Mucosa of descending colon (tissue), 3 donors: ENCODE measurements around the gene LYST. TPM values are rescaled to one million over a fixed set of nuclear protein-coding genes. Genes with fewer than 3 reads are reported as not detected.

ENCODE experiments used
- ATAC-seq: fragments of 200-7000 bp; cut with Tn5 transposase; one replicate; pipeline ENCODE4 v1.9.1; 2020; ENCODE audit warnings: mild to moderate bottlenecking, moderate library complexity
- DNase-seq, 3 donors: peaks; one replicate each; pipeline ENCODE4 v3.0.0-alpha.2; 2020
- H3K36me3 ChIP-seq: fragments of 200-600 bp; one replicate; pipeline ENCODE4 v1.8.0; 2021; ENCODE audit warnings: low read depth, mild to moderate bottlenecking
- H3K4me1 ChIP-seq: fragments of 200-600 bp; one replicate; pipeline ENCODE4 v1.8.0; 2021; ENCODE audit warnings: low read depth, mild to moderate bottlenecking
- H3K4me3 ChIP-seq: fragments of 200-600 bp; one replicate; pipeline ENCODE4 v1.8.0; 2021; ENCODE audit warnings: mild to moderate bottlenecking
- H3K9me3 ChIP-seq: fragments of 200-600 bp; one replicate; pipeline ENCODE4 v1.8.0; 2021; ENCODE audit warnings: mild to moderate bottlenecking
- intact Hi-C, 2 donors: fragments of 100-400 bp; cut with DNase I in 1 of 2; cut with micrococcal nuclease in 1 of 2; formaldehyde crosslinking; loops; one replicate each; pipeline versions ENCODE4 v1.11.0 to v1.11.1; 2022; cut with DNase I, micrococcal nuclease
- total RNA-seq, 3 donors: library from RNA; stranded (reverse); fragmentation: NEBNext Ultra II Directional in 2 of 3; extraction: Animal tissue kit (Norgen Biotek cat#: 25700) in 2 of 3; gene quantifications; one replicate each; pipeline versions ENCODE4 v1.2.1 to v1.2.4, GENCODE V29; 2021 to 2023
- TF ChIP-seq, protein P1 (sequence below): fragments of 200-600 bp; IDR thresholded peaks from one replicate; pipeline ENCODE4 v1.8.0; 2022; ENCODE audit warnings: antibody characterized with exemption, mild to moderate bottlenecking
- donor health status: DM: no; HTN: no; CAD: no; lungs with moderate emphysema.
- donor health status: DM: no; HTN: no; CAD: no.
- donor health status: DM: no; HTN: yes; CAD: no.

Gene LYST
- total RNA-seq, 3 donors from 2014 or later = 24.0 to 32.3 (median 26.7) TPM

DNA sequence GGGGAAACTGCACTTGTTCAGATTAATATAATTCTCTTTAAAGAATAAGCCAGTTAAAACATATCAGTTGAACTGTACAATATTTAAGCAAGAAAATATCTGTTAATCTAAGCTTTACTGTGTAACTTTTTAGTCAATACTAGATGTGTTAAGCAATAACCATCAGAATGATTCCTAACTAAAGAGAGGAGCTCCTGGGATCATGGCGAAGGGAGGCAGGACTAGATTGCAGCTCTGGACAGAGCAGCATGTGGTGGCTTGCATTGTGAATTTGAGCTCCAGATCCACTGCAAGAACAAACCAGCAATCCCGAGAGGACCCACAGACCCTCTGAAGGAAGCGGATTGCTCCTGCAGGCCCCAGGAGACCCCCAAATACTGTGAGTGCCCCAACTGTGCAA lies 21.9 kb downstream of the LYST start:
- Histone ChIP-seq H3K4me3 (no peak overlapping the region), H3K4me1 (peaks cover 6% of the 10 kb centered on the region), H3K36me3 (no peaks in the 10 kb centered on the region), H3K9me3 (no peaks in the 10 kb centered on the region)
- DNase-seq (no peak), ATAC-seq (no peak)
- TF ChIP-seq, protein P1, sequence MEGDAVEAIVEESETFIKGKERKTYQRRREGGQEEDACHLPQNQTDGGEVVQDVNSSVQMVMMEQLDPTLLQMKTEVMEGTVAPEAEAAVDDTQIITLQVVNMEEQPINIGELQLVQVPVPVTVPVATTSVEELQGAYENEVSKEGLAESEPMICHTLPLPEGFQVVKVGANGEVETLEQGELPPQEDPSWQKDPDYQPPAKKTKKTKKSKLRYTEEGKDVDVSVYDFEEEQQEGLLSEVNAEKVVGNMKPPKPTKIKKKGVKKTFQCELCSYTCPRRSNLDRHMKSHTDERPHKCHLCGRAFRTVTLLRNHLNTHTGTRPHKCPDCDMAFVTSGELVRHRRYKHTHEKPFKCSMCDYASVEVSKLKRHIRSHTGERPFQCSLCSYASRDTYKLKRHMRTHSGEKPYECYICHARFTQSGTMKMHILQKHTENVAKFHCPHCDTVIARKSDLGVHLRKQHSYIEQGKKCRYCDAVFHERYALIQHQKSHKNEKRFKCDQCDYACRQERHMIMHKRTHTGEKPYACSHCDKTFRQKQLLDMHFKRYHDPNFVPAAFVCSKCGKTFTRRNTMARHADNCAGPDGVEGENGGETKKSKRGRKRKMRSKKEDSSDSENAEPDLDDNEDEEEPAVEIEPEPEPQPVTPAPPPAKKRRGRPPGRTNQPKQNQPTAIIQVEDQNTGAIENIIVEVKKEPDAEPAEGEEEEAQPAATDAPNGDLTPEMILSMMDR = no peak
- intact Hi-C loops = no loop called here

DNA sequence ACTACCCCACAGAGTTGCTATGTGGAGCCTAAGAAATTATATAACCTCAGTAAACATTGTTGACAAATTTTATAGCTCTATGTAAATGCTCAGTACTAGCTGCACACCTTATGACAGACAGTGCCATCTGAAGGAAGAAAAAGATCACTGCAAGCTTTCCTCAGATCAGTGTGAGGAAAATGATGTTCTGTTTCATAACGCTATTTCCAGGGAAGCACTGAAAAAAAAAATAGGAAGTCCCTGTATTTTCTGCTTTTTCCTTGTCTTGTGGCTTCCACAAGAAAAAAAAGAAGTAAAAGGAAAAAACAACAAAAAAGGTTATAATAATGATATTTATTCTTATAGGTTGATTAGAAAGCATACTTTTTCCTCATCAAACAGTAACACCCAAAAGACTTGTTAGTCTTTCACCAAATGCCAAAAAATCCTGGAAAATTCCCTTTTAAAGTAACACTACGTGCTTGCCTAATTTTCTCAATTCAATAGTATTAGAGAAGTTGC lies 23.2 kb downstream of the LYST start:
- no peak overlapping the region for H3K4me3 ChIP-seq
- H3K4me1 ChIP-seq = peaks cover 6% of the 10 kb centered on the region
- ATAC-seq (peak; percentile 97), DNase-seq (peak in 1 of 3 donors; percentile 53)
- intact Hi-C loops = no loop called here
- no peaks in the 10 kb centered on the region for H3K9me3 ChIP-seq
- H3K36me3 ChIP-seq = no peaks in the 10 kb centered on the region
- TF ChIP-seq, protein P1 = peak; percentile 35

DNA sequence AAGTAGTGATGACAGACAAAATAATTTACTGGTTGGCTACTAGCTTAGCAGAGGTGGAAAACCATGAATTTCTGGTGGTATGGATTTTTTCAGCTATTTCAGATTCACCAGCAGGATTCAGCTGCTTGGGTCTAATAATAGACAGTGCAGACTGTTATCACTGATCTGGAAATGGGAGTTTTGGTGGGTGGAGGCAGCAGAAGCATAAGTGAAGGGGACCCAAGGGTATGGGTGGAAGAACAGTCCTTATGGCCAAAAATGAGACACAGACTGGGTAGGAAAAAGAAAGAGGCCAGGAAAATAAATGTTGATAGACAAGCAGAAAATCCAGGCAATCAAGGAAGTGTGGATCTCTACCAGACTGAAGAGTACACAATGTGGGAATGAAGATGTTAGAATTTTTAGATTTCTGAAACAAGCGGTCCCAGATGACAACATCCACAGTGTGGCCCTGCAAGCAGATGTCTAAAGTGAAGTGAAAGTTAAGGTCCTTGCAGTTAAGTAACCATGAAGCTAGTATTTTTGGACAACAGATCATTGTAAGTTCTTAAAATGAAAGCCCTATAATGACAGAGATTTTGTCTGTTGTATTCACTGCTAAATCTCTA lies 24.7 kb downstream of the LYST start:
- intact Hi-C loops = no loop called here
- TF ChIP-seq, protein P1 = no peak
- no peak for DNase-seq
- ATAC-seq = no peak
- Histone ChIP-seq H3K9me3 (no peaks in the 10 kb centered on the region), H3K36me3 (no peaks in the 10 kb centered on the region), H3K4me1 (peaks cover 6% of the 10 kb centered on the region), H3K4me3 (no peak overlapping the region)

DNA sequence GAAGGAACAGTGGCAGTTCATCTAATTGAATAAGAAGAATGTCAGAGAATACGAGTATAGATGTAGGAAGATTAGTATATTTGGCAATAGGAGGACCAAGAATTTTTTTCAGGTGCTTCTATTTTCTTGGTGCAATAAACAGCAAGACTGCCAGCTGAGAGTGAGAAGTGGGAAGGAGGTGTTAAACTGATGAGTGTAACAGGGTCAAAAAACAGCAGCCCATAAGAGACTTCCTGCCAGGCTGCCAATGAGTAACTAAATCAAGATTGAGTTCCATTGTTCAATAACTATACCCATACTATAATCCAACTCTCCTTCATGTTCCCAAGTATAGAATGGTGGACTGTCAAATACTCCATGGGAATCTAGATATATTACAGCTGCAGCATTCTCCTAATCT lies 28.7 kb downstream of the LYST start:
- ATAC-seq = no peak
- no peak for DNase-seq
- Histone ChIP-seq H3K4me3 (no peak overlapping the region), H3K4me1 (peaks cover under 1% of the 10 kb centered on the region), H3K36me3 (no peaks in the 10 kb centered on the region), H3K9me3 (no peaks in the 10 kb centered on the region)
- intact Hi-C loops = no loop called here
- TF ChIP-seq, protein P1 = no peak

DNA sequence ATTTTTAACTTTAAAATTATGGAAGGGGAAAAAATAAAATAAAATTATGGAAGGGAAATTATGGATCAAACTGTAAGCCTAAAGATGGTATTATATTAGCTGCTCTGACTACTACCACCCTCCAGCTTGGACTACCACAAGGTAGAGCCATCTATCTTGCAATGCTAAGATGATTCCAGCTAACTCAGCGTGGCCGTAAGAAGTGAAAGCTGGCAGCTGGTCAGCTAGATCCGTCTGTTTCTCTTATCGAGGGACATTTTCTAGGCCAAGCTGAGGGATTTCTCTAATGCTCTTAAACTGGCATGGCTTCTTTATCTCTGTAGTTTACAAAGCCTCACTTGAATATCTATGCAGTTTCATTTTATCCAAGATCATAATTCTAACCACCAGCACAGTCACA lies 31.5 kb downstream of the LYST start:
- ATAC-seq (peak; percentile 57), DNase-seq (peak in 1 of 3 donors; percentile 49)
- Histone ChIP-seq H3K36me3 (no peaks in the 10 kb centered on the region), H3K4me1 (no peaks in the 10 kb centered on the region), H3K9me3 (no peaks in the 10 kb centered on the region), H3K4me3 (no peak overlapping the region)
- intact Hi-C loops = no loop called here
- TF ChIP-seq, protein P1 = no peak

DNA sequence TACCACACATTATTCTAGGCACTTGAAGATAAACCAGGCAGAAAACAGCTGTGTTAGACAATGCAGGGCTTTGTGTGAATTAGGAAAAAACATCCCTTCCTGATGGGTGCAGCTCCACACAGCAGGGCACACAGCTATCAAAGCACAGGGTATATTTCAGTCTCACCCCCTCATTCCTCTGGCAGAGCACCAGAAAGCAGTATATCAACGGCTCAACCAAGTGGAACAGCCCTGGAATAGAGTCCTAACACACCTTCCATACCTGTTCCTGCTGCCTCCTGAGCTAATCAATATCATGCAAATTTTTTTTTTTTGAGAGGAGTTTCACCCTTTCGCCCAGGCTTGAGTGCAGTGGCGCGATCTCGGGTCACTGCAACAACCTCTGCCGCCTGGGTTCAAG lies 32.1 kb downstream of the LYST start:
- DNase-seq (peak in 1 of 3 donors; percentile 15), ATAC-seq (peak; percentile 41)
- intact Hi-C loops = no loop called here
- Histone ChIP-seq H3K9me3 (no peaks in the 10 kb centered on the region), H3K36me3 (no peaks in the 10 kb centered on the region), H3K4me3 (no peak overlapping the region), H3K4me1 (no peaks in the 10 kb centered on the region)
- TF ChIP-seq, protein P1 = no peak
